Karpas-422 (cell line): ENCODE measurements around the gene UBE2F. TPM values are rescaled to one million over a fixed set of nuclear protein-coding genes. Genes with fewer than 3 reads are reported as not detected.

Source experiments
- DNase-seq: peaks from one replicate; pipeline ENCODE4 v3.0.0-alpha.2; 2015
- H2AFZ ChIP-seq: fragments of 200-600 bp; sonication (generic); 2 replicates; pipeline ENCODE4 v1.6.1; 2014; ENCODE audit warnings: antibody characterized with exemption, low read length, mixed read lengths
- H3K27ac ChIP-seq: fragments of 200-600 bp; sonication (generic); 2 replicates; pipeline ENCODE4 v1.5.1; 2014; ENCODE audit warnings: mild to moderate bottlenecking, low read length, moderate library complexity
- H3K27me3 ChIP-seq: fragments of 200-600 bp; sonication (generic); 2 replicates; pipeline ENCODE4 v1.6.1; 2014; ENCODE audit warnings: low read length, mixed read lengths
- H3K36me3 ChIP-seq: fragments of 200-600 bp; sonication (generic); 2 replicates; pipeline ENCODE4 v1.6.1; 2014; ENCODE audit warnings: low read length, mixed read lengths; ENCODE audit not compliant: insufficient read depth
- H3K4me1 ChIP-seq: fragments of 200-600 bp; sonication (generic); 2 replicates; pipeline ENCODE4 v1.6.1; 2014; ENCODE audit warnings: mild to moderate bottlenecking, low read length, mixed read lengths
- H3K4me2 ChIP-seq: fragments of 200-600 bp; sonication (generic); 2 replicates; pipeline ENCODE4 v1.6.1; 2014; ENCODE audit warnings: low read length, low read depth, mild to moderate bottlenecking; ENCODE audit not compliant: poor library complexity, severe bottlenecking
- H3K4me3 ChIP-seq: fragments of 200-600 bp; sonication (generic); 2 replicates; pipeline ENCODE4 v1.5.1; 2014; ENCODE audit warnings: mild to moderate bottlenecking, antibody characterized with exemption, low read length, mixed read lengths
- H3K79me2 ChIP-seq: fragments of 200-600 bp; sonication (generic); 2 replicates; pipeline ENCODE4 v1.6.1; 2014; ENCODE audit warnings: mild to moderate bottlenecking, low read length, mixed read lengths
- H3K9ac ChIP-seq: fragments of 200-600 bp; sonication (generic); 2 replicates; pipeline ENCODE4 v1.6.0; 2014; ENCODE audit warnings: low read length
- H3K9me2 ChIP-seq: fragments of 200-600 bp; sonication (generic), shearing (Covaris generic); replicated peaks from 2 replicates; pipeline ENCODE4 v1.6.0; 2014; ENCODE audit warnings: mild to moderate bottlenecking, low read length, moderate library complexity; ENCODE audit not compliant: insufficient read depth
- H3K9me3 ChIP-seq: fragments of 300-700, 200-600 bp; sonication (generic); 2 replicates; pipeline ENCODE4 v1.6.1; 2014; ENCODE audit warnings: low read length, mixed read lengths
- H4K20me1 ChIP-seq: fragments of 200-600 bp; sonication (generic); 2 replicates; pipeline ENCODE4 v1.6.1; 2014; ENCODE audit warnings: mild to moderate bottlenecking, antibody characterized with exemption, low read length, low read depth; ENCODE audit not compliant: insufficient read depth
- total RNA-seq: library from RNA; depleted of rRNA; stranded (reverse); fragments of >200 nt; shearing (Covaris generic); gene quantifications from 2 replicates; pipeline ENCODE4 v1.2.3, GENCODE V29; 2014; ENCODE audit warnings: low replicate concordance

UBE2F gene
- total RNA-seq, 1 experiment from 2014 or later, result 63.3 TPM

DNA sequence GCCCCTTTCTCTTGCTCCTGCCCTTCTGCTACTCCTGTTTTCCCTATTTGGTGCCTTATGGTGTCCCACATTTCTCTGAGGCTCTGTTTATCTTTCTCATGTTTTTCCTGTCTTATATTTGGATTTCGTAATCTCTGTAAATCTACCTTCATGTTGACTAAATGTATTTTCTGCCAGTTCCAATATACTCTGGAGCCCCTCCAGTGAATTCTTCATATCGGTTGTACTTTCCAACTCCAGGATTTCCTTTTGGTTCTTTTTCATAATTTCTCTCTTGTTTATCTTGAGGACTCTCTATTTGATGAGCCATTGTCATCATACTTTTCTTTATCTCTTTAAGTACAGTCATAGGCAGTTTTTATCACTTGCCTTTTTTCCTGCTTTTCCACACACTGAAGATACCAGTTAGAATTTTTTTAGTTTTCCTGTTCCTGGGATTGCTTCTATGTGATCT, 113.1 kb downstream of the UBE2F start:
- no peaks in the 10 kb centered on the region for H3K9me2 ChIP-seq
- no peak for DNase-seq
- H3K9ac ChIP-seq, result no peak overlapping the region
- H3K27me3 ChIP-seq, result no peaks in the 10 kb centered on the region
- H3K4me3 ChIP-seq, result no peak overlapping the region
- no peak overlapping the region for H3K27ac ChIP-seq
- no peaks in the 10 kb centered on the region for H3K9me3 ChIP-seq
- no peak overlapping the region for H3K4me2 ChIP-seq
- no peak overlapping the region for H2AFZ ChIP-seq
- H3K79me2 ChIP-seq, result peaks cover 32% of the 10 kb centered on the region
- H3K4me1 ChIP-seq, result no peaks in the 10 kb centered on the region
- H4K20me1 ChIP-seq, result no peaks in the 10 kb centered on the region
- peaks cover 61% of the 10 kb centered on the region for H3K36me3 ChIP-seq

DNA sequence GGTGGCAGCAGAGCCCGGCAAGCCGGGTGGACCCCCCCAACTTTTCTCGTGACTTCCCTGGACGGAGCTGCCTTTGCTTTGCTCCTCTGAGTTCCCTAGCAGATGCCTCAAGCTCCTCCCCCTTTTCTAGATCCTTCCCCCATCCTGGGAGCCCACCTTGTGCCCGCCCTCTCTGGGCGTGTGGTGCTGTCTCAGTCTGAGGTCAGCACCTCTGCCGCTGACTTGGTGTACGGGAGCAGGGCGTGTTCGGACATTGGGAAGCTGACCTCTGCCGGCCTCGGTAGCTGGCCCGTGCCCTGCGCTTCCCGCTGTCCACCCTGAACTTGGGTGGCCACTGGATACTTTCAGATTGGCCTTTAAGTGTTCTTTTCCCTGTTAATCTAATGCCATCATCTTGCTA, 113.7 kb downstream of the UBE2F start:
- no peaks in the 10 kb centered on the region for H4K20me1 ChIP-seq
- H3K4me3 ChIP-seq, result no peak overlapping the region
- H3K9ac ChIP-seq, result no peak overlapping the region
- no peak overlapping the region for H3K4me2 ChIP-seq
- no peak overlapping the region for H2AFZ ChIP-seq
- peaks cover 26% of the 10 kb centered on the region for H3K79me2 ChIP-seq
- no peaks in the 10 kb centered on the region for H3K9me3 ChIP-seq
- H3K27me3 ChIP-seq, result no peaks in the 10 kb centered on the region
- DNase-seq, result no peak
- no peaks in the 10 kb centered on the region for H3K9me2 ChIP-seq
- peaks cover 55% of the 10 kb centered on the region for H3K36me3 ChIP-seq
- no peak overlapping the region for H3K27ac ChIP-seq
- H3K4me1 ChIP-seq, result no peaks in the 10 kb centered on the region

DNA sequence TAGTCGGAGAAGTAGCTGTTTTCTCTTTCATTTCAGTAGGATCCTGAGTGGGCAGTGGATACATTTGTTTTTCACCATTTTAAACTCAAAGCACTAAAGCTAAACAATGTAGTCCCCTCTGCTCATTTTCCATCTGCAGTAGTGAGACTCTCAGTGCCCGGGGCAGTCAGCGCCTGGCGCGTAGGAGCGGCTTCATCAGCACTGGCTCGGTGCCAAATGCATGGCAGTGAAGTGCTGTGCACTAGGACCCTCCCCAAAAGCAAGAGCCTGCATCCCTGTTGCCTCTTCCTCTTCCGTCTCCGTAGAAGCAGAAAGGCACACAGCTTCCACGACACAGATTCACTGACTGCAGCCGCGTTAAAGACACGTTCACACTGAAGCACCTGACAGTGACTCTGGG, 114.3 kb downstream of the UBE2F start:
- Histone ChIP-seq H3K79me2 (peaks cover 21% of the 10 kb centered on the region), H2AFZ (no peak overlapping the region), H3K9ac (no peak overlapping the region), H3K27ac (no peak overlapping the region), H3K36me3 (peaks cover 58% of the 10 kb centered on the region), H3K4me1 (no peaks in the 10 kb centered on the region), H3K4me2 (no peak overlapping the region), H3K27me3 (no peaks in the 10 kb centered on the region), H3K9me3 (no peaks in the 10 kb centered on the region), H3K9me2 (no peaks in the 10 kb centered on the region), H4K20me1 (no peaks in the 10 kb centered on the region), H3K4me3 (no peak overlapping the region)
- DNase-seq, result no peak

DNA sequence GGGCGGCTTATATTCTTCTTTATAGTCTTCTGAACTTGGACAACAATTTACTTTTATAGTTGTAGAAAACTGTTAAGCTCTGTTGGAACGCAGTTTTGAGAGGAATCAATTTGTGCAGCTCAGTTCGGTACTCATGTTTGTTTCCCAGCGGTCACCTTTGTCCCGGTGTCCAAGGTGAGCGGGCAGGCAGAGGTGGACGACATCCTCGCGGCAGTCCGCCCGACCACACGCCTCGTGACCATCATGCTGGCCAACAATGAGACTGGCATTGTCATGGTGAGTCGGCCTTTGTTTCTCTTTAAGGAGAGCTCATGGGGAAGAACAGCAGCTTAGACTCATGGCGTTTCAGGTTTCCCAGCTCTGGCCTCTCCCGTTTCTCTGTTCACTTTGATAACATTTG, 114.7 kb downstream of the UBE2F start:
- Histone ChIP-seq H3K27ac (no peak overlapping the region), H3K27me3 (no peaks in the 10 kb centered on the region), H3K9me2 (no peaks in the 10 kb centered on the region), H3K4me3 (no peak overlapping the region), H4K20me1 (no peaks in the 10 kb centered on the region), H3K79me2 (peaks cover 19% of the 10 kb centered on the region), H3K4me1 (no peaks in the 10 kb centered on the region), H3K4me2 (no peak overlapping the region), H3K36me3 (peaks cover 58% of the 10 kb centered on the region), H3K9me3 (no peaks in the 10 kb centered on the region), H3K9ac (no peak overlapping the region), H2AFZ (no peak overlapping the region)
- DNase-seq, result no peak

DNA sequence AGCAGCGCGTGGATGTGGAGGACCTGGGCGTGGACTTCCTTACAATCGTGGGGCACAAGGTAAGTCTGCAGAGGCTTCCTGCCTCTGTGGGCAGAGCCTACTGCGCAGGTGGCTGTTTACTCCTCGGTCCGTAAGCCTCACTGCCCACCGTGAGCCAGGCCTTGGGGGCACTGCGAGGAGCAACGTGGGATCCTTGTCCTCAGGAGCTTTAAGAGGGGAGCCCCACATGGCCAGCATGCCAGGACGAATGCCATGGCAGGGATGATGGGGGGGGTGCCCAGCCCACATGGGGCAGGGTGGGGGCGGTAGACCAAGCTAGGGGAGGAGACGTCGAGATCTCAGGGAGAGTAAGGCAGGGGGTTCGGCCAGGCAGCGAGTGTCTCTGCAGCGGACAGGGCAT, 115.3 kb downstream of the UBE2F start:
- no peak overlapping the region for H3K27ac ChIP-seq
- H4K20me1 ChIP-seq, result no peaks in the 10 kb centered on the region
- H3K4me1 ChIP-seq, result no peaks in the 10 kb centered on the region
- H3K4me3 ChIP-seq, result no peak overlapping the region
- no peak overlapping the region for H3K9ac ChIP-seq
- no peak for DNase-seq
- H3K27me3 ChIP-seq, result no peaks in the 10 kb centered on the region
- H3K9me2 ChIP-seq, result no peaks in the 10 kb centered on the region
- H3K4me2 ChIP-seq, result no peak overlapping the region
- H3K9me3 ChIP-seq, result no peaks in the 10 kb centered on the region
- H3K79me2 ChIP-seq, result peaks cover 15% of the 10 kb centered on the region; the same call in 1 of the 2 replicates
- peaks cover 54% of the 10 kb centered on the region for H3K36me3 ChIP-seq
- H2AFZ ChIP-seq, result no peak overlapping the region

DNA sequence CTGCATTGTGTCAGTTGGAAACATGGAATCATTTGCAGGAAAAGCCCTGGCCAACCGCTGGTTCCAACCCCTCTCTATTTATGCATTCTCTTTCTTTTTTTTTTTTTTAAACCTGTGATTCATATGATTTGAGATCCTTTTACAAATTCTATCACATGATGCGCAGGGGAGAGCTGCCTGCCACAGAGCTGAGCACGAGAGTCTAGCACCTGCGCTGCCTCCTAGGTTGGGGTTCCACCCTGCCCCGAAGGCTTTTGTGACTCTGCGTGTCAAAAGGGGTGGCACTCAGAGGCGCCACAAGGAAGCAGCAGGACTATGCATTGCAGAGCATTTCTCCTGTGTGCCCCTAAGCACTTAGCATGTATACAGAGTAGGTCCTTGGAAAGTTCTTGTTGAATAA, 116.0 kb downstream of the UBE2F start:
- Histone ChIP-seq H3K9ac (no peak overlapping the region), H3K9me3 (no peaks in the 10 kb centered on the region), H2AFZ (no peak overlapping the region), H3K9me2 (no peaks in the 10 kb centered on the region), H3K36me3 (peaks cover 53% of the 10 kb centered on the region), H3K4me1 (no peaks in the 10 kb centered on the region), H3K79me2 (peaks cover 9% of the 10 kb centered on the region; the same call in 1 of the 2 replicates), H3K27ac (no peak overlapping the region), H3K27me3 (no peaks in the 10 kb centered on the region), H3K4me3 (no peak overlapping the region), H3K4me2 (no peak overlapping the region), H4K20me1 (no peaks in the 10 kb centered on the region)
- DNase-seq, result no peak

DNA sequence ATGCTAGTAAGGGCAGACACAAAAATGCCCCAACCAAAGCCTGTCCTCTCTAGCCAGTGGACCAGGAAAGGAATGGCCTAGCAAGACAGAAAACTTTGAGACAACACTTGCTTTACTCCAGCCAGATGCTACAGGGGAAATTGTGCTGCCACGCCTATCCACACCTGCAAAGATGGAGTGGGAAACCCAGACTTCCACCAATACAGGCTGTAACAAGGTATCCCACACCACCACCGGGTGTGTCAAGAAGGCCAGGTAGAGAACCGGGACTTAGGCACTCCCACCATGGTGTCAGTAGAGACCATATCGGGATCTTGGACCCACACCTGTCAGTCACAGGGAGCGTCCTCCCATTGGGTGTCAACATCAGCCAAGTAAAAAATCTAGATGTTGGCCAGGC, 117.1 kb downstream of the UBE2F start:
- no peaks in the 10 kb centered on the region for H3K9me3 ChIP-seq
- no peak overlapping the region for H3K9ac ChIP-seq

DNA sequence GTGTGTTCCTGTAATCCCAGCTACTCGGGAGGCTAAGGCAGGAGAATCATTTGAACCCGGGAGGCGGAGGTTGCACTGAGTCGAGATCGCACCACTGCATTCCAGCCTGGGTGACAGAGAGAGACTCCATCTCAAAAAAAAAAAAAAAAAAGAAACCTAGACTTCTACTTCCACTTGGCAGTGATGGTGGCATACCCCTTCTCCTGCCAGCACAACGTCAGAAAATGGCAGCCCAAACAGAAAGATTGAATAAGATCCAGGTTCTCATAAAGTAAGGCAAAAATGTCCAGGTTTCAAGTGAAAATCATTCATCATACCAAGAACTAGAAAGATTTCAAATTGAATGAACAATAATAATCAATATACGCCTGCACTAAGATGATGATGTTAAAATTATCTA, 117.9 kb downstream of the UBE2F start:
- Histone ChIP-seq H3K4me1 (no peaks in the 10 kb centered on the region), H2AFZ (no peak overlapping the region), H3K9me2 (no peaks in the 10 kb centered on the region), H3K9me3 (no peaks in the 10 kb centered on the region), H3K4me2 (no peak overlapping the region), H3K27ac (no peak overlapping the region), H3K79me2 (peaks cover 5% of the 10 kb centered on the region; the same call in 1 of the 2 replicates), H3K9ac (no peak overlapping the region), H3K36me3 (peaks cover 43% of the 10 kb centered on the region), H4K20me1 (no peaks in the 10 kb centered on the region), H3K4me3 (no peak overlapping the region), H3K27me3 (no peaks in the 10 kb centered on the region)
- no peak for DNase-seq

More for the DNA sequence above, 117.1 kb downstream of the UBE2F start:
- DNase-seq, result no peak
- Histone ChIP-seq H2AFZ (no peak overlapping the region), H3K36me3 (peaks cover 50% of the 10 kb centered on the region), H3K27me3 (no peaks in the 10 kb centered on the region), H3K4me1 (no peaks in the 10 kb centered on the region), H3K4me3 (no peak overlapping the region), H3K27ac (no peak overlapping the region), H3K4me2 (no peak overlapping the region), H3K79me2 (peaks cover 9% of the 10 kb centered on the region; the same call in 1 of the 2 replicates), H4K20me1 (no peaks in the 10 kb centered on the region), H3K9me2 (no peaks in the 10 kb centered on the region)

DNA sequence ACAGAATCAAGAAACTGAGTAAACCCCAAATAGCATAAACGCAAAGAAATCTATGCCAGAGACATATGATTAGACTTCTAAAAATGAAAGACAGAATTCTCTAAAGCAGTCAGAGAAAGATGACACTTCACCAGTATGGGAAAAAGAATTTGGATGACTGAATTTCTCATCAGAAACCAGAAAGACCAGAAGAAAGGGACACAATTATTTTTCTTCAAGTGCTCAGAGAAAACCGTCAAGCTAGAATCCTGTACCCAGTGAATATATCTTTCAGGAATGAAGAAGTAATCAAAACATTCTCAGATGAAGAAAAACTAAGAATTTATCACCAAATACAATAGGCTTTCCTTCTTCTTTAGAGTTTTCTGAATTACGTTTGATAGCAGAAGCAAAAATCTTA, 119.1 kb downstream of the UBE2F start:
- Histone ChIP-seq H3K27me3 (no peaks in the 10 kb centered on the region), H3K4me3 (no peak overlapping the region), H3K9ac (no peak overlapping the region), H4K20me1 (no peaks in the 10 kb centered on the region), H3K9me3 (no peaks in the 10 kb centered on the region), H3K79me2 (no peaks in the 10 kb centered on the region), H3K27ac (no peak overlapping the region), H2AFZ (no peak overlapping the region), H3K9me2 (no peaks in the 10 kb centered on the region), H3K36me3 (peaks cover 32% of the 10 kb centered on the region), H3K4me1 (no peaks in the 10 kb centered on the region), H3K4me2 (no peak overlapping the region)
- no peak for DNase-seq
